Ovary (tissue), 9 donors: ENCODE data around the gene MCM8. TPM values are rescaled to one million over a fixed set of nuclear protein-coding genes. Genes with fewer than 3 reads are reported as not detected.

Experiments used
- DNase-seq, 5 donors: peaks; one replicate each; pipeline ENCODE4 v3.0.0-alpha.2; 2019 to 2020
- H3K27ac ChIP-seq, 2 donors: fragments of 200-600 bp; one replicate each; pipeline versions ENCODE4 v1.5.1 to v1.8.0; 2019 to 2022
- H3K27me3 ChIP-seq: fragments of 200-600 bp; one replicate; pipeline ENCODE4 v1.8.0; 2022
- H3K36me3 ChIP-seq: fragments of 200-600 bp; sonication (generic); one replicate; pipeline ENCODE4 v1.5.1; 2019
- H3K4me1 ChIP-seq: one replicate; pipeline ENCODE4 v1.8.1; 2013; ENCODE audit warnings: mild to moderate bottlenecking, moderate library complexity; ENCODE audit not compliant: insufficient read depth
- H3K4me3 ChIP-seq: fragments of 200-600 bp; sonication (generic); one replicate; pipeline ENCODE4 v1.5.1; 2017
- H3K9me3 ChIP-seq, 2 donors: fragments of 200-600 bp in 1 of 2; sonication (generic) in 1 of 2; one replicate each; pipeline versions ENCODE4 v1.5.1 to v1.8.1; 2013 to 2019; ENCODE audit warnings: mild to moderate bottlenecking in 1 of 2, moderate library complexity in 1 of 2
- CTCF ChIP-seq, 3 donors: fragments of 450-650 bp in 2 of 3; fragments of 200-600 bp in 1 of 3; IDR thresholded peaks; one replicate each; pipeline versions ENCODE4 v1.5.1 to v1.8.0; 2016 to 2022; ENCODE audit warnings: antibody characterized with exemption in 3 of 3, mild to moderate bottlenecking in 1 of 3
- EP300 ChIP-seq: sonication (generic); formaldehyde crosslinking; IDR thresholded peaks from one replicate; pipeline ENCODE4 v1.6.1; 2017; ENCODE audit warnings: antibody characterized with exemption
- POLR2A ChIP-seq: fragments of 450-650 bp; IDR thresholded peaks from one replicate; pipeline ENCODE4 v1.6.1; 2017; ENCODE audit warnings: antibody characterized with exemption, mild to moderate bottlenecking, moderate library complexity
- WGBS, 3 donors: extraction: QIAGEN DNeasy Blood & Tissue Kit in 1 of 3; methylation state at CpG; one replicate each; pipeline versions ENCODE4 v1.1.5 to v1.1.7; 2013 to 2017; 5-methylcytosine and 5-hydroxymethylcytosine counted together
- intact Hi-C, 4 donors: fragments of 100-400 bp; cut with DNase I; formaldehyde crosslinking; loops; one replicate each; pipeline versions ENCODE4 v1.11.0 to v1.15.1; 2022 to 2023
- polyA plus RNA-seq, 2 donors: library from polyadenylated mRNA; stranded (reverse); fragments of 200-250 nt in 1 of 2; fragments of 350-450 nt in 1 of 2; fragmentation: Illumina TruSeq in 1 of 2; extraction: RNeasy Lipid Tissue Mini Kit (QIAGEN cat#74804) in 1 of 2; gene quantifications; one replicate each; pipeline ENCODE4 v1.2.3, GENCODE V29; 2013 to 2014
- total RNA-seq, 7 donors: library from RNA; depleted of rRNA in 2 of 7; stranded (reverse); fragments of >200 nt in 2 of 7; fragmentation: NEBNext Ultra II Directional in 3 of 7; extraction: Animal tissue kit (Norgen Biotek cat#: 25700) in 3 of 7; gene quantifications; one replicate each; pipeline versions ENCODE4 v1.1.0 to v1.2.4, GENCODE V29; 2016 to 2023
- donor health status: DM: no; HTN: no; CAD: no; lungs with moderate emphysema.
- donor health status: DM: no; HTN: no; CAD: no.
- donor health status: Bipolar disorder and iron deficiency.
- donor health status: DM: yes; HTN: yes; CAD: no.
- donor health status: DM: no; HTN: no; CAD: no.
- donor health status: DM: yes; HTN: yes; CAD: no.

MCM8 gene
- total and polyA plus RNA-seq, 9 donors: 2.3 to 4.9 (median 3.6) TPM

DNA sequence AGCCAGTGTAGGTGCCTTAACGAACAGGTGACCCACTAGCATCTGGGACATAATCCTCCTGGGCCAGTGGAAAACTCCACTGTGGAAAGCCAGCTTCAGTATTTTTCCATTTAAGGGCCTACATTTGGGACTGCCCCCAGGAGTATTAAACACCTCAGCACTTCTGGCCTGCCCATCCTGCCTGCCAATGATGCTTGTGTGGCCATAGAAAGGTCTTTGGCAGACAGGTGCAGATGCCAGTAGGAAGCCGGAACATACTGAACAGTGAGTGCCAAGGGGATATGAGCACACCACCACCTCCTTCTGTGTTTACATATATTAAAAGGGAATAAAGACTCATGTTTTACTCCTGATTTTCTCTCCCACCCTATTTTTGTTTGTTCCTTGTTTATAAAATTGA is 19.9 kb downstream of the MCM8 start:
- no peaks in the 10 kb centered on the region for H3K27me3 ChIP-seq
- intact Hi-C loops: no loop called here
- H3K36me3 ChIP-seq: no peaks in the 10 kb centered on the region
- no peaks in the 10 kb centered on the region for H3K4me1 ChIP-seq
- WGBS, 3 donors: 92 to 100% (median 93%) methylated on average over 2 of the region's 2 CpGs
- H3K27ac ChIP-seq: no peak overlapping the region
- no peaks in the 10 kb centered on the region for H3K9me3 ChIP-seq
- DNase-seq: no peak
- H3K4me3 ChIP-seq: no peak overlapping the region
- TF ChIP-seq EP300: no peak
- TF ChIP-seq POLR2A: no peak
- no peak for TF ChIP-seq CTCF (IDR thresholded peaks at IDR 0.05)

DNA sequence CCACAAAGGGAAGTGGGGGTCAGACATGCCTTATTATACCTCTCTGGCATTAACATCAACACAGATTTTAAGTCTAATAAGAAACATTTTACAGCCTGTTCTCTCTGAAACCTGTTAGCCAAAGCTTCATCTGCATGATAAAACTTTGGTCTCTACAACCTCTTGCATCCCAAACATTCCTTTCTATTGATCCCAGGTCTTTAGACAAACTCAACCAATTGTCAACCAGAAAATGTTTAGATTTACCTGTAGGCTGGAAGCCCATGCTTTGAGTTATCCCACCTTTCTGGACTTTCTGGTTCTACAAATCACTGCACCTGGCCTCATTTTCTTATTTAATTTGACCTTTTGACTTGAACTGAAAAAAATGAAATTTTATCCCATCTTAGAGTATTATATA is 20.8 kb downstream of the MCM8 start:
- H3K27me3 ChIP-seq: no peaks in the 10 kb centered on the region
- H3K4me3 ChIP-seq: no peak overlapping the region
- no peak overlapping the region for H3K27ac ChIP-seq
- intact Hi-C loops: no loop called here
- H3K9me3 ChIP-seq: no peaks in the 10 kb centered on the region
- no peaks in the 10 kb centered on the region for H3K36me3 ChIP-seq
- no peaks in the 10 kb centered on the region for H3K4me1 ChIP-seq
- TF ChIP-seq POLR2A (no peak), EP300 (no peak), CTCF (IDR thresholded peaks at IDR 0.05) (no peak)
- no peak for DNase-seq

- WGBS, 3 donors: 94 to 95% (median 95%) methylated on average over 2 of the region's 2 CpGs
- Histone ChIP-seq H3K4me3 (no peak overlapping the region), H3K27ac (no peak overlapping the region), H3K9me3 (no peaks in the 10 kb centered on the region), H3K27me3 (no peaks in the 10 kb centered on the region), H3K36me3 (no peaks in the 10 kb centered on the region), H3K4me1 (no peaks in the 10 kb centered on the region)
- DNase-seq: no peak
- TF ChIP-seq POLR2A (no peak), EP300 (no peak), CTCF (IDR thresholded peaks at IDR 0.05) (no peak)
- intact Hi-C loops: no loop called here
Observed at GRCh38 chr20:5973172-5973571, 22.7 kb downstream of the MCM8 start.

DNA sequence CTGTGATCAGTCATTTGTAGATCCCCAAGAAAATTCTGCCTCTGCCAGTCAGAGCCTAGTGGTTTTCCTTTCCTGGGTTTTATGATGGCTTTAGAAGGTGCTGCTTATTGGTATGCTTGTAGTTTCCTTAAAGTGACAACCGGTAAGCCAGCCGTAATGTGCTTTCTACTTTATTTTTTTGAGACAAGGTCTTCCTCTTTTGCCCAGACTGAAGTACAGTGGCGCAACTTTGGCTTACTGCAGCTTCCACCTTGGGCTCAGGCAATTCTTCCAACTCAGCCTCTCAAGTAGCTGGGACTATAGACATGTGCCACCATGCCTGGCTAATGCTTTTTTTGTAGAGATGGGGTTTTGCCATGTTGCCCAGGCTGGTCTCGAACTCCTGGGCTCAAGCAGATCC is 23.5 kb downstream of the MCM8 start:
- TF ChIP-seq POLR2A: no peak
- no peak for TF ChIP-seq EP300
- TF ChIP-seq CTCF (IDR thresholded peaks at IDR 0.05): no peak
- intact Hi-C loops: no loop called here
- DNase-seq: no peak
- no peaks in the 10 kb centered on the region for H3K4me1 ChIP-seq
- no peaks in the 10 kb centered on the region for H3K27me3 ChIP-seq
- 93 to 97% (median 95%) methylated on average over 4 of the region's 4 CpGs for WGBS, 3 donors
- no peaks in the 10 kb centered on the region for H3K36me3 ChIP-seq
- H3K9me3 ChIP-seq: no peaks in the 10 kb centered on the region
- no peak overlapping the region for H3K27ac ChIP-seq
- H3K4me3 ChIP-seq: no peak overlapping the region

DNA sequence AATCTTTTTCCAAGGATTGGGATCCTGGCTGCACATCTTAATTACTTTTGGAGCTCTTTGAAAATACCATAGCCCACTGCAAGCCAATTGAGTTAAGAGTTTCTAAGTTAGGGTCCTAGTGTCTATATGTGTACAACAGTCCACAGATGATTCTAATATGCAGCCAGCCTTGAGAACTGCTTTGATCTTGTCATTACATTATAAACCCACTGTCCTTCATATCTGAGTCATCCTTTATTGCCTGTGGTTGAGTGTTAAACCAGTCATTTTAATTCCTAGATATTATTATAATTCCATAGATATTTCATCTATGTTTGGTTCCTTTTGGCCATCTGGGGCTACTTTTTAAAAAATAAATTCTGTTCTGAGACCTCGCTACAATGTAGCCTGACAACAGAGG is 24.1 kb downstream of the MCM8 start:
- no peaks in the 10 kb centered on the region for H3K4me1 ChIP-seq
- 92 to 99% (median 97%) methylated on average over 1 of the region's 1 CpG for WGBS, 3 donors
- TF ChIP-seq CTCF (IDR thresholded peaks at IDR 0.05) (no peak), POLR2A (no peak), EP300 (no peak)
- DNase-seq: no peak
- no peaks in the 10 kb centered on the region for H3K36me3 ChIP-seq
- H3K9me3 ChIP-seq: no peaks in the 10 kb centered on the region
- H3K27me3 ChIP-seq: no peaks in the 10 kb centered on the region
- no peak overlapping the region for H3K27ac ChIP-seq
- intact Hi-C loops: no loop called here
- no peak overlapping the region for H3K4me3 ChIP-seq
